Hepatocyte (in vitro differentiated cells): ENCODE results near the gene PSEN1.

Experiments used
- EZH2 ChIP-seq: fragments of 200-600 bp; sonication (generic); IDR thresholded peaks from 2 replicates; pipeline ENCODE4 v1.6.1; 2016; ENCODE audit warnings: antibody characterized with exemption, mild to moderate bottlenecking, borderline replicate concordance
- EZH2phosphoT487 ChIP-seq: fragments of 200-600 bp; sonication (generic); IDR thresholded peaks from one replicate; pipeline ENCODE4 v1.6.1; 2018; ENCODE audit warnings: antibody characterized with exemption, mild to moderate bottlenecking, low read depth, moderate library complexity; ENCODE audit not compliant: unreplicated experiment, severe bottlenecking
- TF ChIP-seq, protein P1 (sequence below): fragments of 200-600 bp; sonication (generic); IDR thresholded peaks from 2 replicates; pipeline ENCODE4 v1.5.1; 2016; ENCODE audit warnings: antibody characterized with exemption, mild to moderate bottlenecking; ENCODE audit not compliant: poor library complexity

GRCh38 chr14:73249564-73250316 is 113.4 kb downstream of the PSEN1 start:
- TF ChIP-seq EZH2 (no peak), EZH2phosphoT487 (no peak)
- TF ChIP-seq, protein P1, sequence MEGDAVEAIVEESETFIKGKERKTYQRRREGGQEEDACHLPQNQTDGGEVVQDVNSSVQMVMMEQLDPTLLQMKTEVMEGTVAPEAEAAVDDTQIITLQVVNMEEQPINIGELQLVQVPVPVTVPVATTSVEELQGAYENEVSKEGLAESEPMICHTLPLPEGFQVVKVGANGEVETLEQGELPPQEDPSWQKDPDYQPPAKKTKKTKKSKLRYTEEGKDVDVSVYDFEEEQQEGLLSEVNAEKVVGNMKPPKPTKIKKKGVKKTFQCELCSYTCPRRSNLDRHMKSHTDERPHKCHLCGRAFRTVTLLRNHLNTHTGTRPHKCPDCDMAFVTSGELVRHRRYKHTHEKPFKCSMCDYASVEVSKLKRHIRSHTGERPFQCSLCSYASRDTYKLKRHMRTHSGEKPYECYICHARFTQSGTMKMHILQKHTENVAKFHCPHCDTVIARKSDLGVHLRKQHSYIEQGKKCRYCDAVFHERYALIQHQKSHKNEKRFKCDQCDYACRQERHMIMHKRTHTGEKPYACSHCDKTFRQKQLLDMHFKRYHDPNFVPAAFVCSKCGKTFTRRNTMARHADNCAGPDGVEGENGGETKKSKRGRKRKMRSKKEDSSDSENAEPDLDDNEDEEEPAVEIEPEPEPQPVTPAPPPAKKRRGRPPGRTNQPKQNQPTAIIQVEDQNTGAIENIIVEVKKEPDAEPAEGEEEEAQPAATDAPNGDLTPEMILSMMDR = no peak
